HG03432 (cell line): ENCODE results near the gene AQP12B.
"Not testable (repeated sequence)": the region's sequence is repeated elsewhere in the genome, so short reads cannot be mapped to it uniquely, and the experiment has no call there.

Experiments used
- ATAC-seq: cut with Tn5 transposase; IDR thresholded peaks from one replicate; pipeline ENCODE4 v1.9.1; 2021; ENCODE audit warnings: mild to moderate bottlenecking, moderate library complexity; ENCODE audit not compliant: unreplicated experiment

Gene AQP12B

DNA sequence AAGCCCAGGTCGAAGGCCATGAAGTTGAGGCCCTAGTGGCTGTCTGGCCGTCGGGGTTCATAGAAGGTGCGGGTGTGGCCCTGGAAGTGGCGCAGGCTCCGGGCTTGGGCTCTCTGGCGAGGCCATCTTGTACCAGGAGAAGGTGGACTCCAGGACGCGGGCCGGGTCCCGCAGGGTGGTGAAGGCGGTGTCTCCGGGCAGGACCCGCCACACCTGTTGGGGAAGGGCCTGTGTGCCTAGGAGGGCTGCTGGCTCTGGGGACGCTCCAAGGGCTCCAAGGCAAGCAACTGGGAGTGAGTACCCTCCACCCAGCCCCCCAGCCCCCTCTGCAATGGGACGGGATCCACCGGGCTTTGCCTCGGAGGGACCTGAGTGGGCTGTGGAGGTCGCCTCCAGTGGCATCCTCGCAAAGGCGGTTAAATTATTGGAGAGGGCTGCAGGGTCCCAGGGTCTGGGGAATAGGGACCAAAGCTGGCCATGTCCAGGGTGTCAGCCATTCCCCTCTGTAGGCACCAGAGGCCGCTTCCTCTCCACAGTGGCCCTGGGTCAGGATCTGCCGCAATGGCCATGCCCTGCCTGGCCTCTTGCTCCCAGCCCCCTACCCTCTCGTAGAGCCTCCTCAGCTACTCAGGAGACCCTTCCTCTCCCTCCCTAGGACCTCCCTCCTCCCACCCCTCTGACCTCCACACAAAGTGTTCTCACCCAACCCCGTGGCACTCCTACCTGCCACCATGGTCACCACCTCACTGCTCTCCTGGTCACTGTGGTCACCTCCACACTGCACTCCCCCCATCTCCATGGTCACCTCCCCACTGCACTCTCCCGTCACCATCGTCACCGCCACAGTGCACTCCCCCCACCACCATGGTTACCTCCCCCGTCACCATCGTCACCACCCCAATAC is 19.3 kb upstream of the AQP12B start:
- no peak for ATAC-seq

GRCh38 chr2:240701091-240701735 is 18.5 kb upstream of the AQP12B start:
- no peak for ATAC-seq

DNA sequence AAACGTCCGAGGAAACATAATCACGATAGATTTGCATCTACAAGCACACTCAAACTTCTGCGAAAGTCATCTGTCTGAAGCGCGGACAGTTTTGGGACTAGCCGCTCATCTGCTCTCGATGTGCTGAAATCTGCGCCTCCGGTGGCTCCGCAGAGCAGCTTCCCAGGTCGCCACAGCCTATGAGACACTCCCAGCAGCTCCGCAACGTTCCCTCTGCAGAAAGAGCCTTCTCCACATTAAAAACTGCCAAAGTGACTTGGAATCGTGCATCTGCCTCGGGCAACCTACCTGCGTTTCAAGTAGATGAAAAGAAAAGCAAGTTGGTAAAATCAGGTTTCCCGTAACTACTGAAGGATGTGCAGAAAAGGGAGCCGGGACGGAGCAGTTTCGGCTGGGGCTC is 17.9 kb upstream of the AQP12B start:
- not testable (repeated sequence) for ATAC-seq

DNA sequence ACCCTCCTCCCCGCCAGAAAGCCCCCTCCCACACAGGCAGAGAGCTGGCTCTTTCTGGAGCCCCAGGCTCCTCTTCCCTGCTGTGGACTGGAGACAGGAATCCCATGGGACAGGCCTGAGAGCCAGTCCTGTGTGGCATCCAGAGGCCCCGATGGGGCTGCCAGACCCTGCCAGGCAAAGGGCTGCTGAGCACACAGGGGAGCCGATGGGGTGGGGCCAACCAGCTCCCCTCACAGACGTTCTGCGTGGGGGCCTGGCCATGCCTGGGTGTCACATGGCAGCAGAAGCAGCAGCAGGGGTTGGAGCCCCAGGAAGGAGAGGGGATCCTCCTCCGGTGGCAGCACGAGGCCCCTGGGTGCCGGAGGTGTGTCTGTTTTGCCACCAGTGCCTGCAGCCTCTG is 17.1 kb upstream of the AQP12B start:
- ATAC-seq, result not testable (repeated sequence)

- not testable (repeated sequence) for ATAC-seq
Measured at GRCh38 chr2:240698852-240699561, 16.3 kb upstream of the AQP12B start.

- not testable (repeated sequence) for ATAC-seq
Measured at GRCh38 chr2:240696469-240696868, 13.8 kb upstream of the AQP12B start.

GRCh38 chr2:240695593-240695992 is 12.9 kb upstream of the AQP12B start:
- not testable (repeated sequence) for ATAC-seq

DNA sequence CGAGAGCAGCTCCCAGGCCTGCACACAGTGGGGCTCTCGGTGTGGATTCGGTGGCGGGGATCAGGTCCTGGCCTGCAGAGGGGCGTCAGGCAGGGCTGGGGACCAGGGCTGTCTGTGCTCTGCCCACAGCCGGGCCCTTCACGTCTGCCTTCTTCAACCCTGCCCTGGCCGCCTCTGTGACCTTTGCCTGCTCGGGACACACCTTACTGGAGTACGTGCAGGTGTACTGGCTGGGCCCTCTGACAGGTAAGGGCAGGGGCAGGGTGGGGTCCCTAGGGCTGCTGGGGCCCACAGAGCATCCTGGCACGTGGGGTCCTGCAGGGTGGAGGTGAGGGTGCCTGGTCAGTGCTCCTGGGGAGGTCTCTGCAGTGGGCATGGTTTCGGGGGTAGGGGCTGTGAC is 11.6 kb upstream of the AQP12B start:
- ATAC-seq, result not testable (repeated sequence)

- ATAC-seq, result not testable (repeated sequence)
Measured at GRCh38 chr2:240692583-240693561, 10.2 kb upstream of the AQP12B start.

DNA sequence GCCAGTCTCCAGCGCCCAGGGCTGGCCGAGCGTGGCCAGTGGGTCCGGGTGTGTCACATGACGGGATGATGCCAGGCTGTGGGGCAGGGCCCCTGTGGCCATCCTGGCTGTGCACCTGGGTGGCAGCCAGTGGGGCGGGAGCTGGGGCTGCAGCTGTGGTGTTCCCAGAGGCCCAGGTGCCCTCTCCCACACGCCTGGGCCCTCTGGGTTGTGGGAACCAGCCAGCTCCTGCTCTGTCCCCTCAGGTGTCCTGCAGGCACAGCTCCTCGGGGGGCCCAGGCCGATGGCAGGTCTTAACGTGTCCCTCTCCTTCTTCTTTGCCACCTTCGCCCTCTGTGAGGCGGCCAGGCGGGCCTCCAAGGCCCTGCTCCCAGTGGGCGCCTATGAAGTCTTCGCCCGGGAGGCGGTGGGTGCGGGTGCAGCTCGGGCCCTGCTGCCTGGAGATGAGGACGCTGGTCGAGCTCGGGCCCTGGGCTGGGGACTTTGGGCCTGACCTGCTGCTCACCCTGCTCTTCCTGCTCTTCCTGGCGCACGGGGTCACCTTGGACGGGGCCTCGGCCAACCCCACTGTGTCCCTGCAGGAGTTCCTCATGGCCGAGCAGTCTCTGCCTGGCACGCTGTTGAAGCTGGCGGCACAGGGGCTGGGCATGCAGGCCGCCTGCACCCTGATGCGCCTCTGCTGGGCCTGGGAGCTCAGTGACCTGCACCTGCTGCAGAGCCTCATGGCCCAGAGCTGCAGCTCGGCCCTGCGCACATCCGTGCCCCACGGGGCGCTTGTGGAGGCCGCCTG is 9.1 kb upstream of the AQP12B start, which contains the start of gene AQP12A:
AQP12A (plus strand) TSS at position 236 of the 790 bp plus-strand sequence; CDS start at position 284, 48 bp downstream.
- ATAC-seq, result not testable (repeated sequence)

GRCh38 chr2:240691075-240691427 is 8.4 kb upstream of the AQP12B start:
- not testable (repeated sequence) for ATAC-seq

DNA sequence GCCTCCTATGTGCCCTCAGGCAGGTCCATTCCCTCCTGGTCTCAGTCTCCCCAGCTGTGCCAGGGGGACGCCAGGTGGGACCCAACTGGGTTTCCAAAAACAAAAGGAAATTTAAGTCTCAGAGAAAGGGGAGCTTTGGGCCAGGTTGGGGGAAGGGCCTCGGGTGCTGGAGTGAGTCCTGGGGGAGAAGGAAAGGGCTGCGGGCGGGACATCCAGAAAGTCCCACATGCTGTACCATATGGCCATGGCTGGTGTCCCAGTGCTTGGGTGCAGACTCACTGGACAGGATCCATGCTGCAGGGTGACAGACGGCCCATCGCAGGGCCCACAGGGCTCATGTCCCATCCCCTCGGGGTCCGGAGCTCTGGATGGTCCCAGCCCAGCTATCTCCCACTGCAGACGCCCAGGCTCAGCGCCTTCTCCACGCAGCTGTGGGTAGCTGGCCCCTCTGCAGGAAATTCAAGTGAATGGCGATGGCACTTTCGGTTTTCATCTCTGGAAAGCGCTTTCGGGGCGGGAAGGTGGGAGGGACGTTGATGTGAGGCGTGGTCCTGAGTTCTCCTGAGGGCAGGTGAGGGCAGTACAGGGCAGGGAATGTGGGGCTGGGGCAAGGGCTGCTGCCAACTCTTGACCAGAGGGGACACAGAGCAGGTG is 7.9 kb upstream of the AQP12B start:
- ATAC-seq, result not testable (repeated sequence)

- ATAC-seq, result no peak
Measured at GRCh38 chr2:240689975-240690374, 7.3 kb upstream of the AQP12B start.

DNA sequence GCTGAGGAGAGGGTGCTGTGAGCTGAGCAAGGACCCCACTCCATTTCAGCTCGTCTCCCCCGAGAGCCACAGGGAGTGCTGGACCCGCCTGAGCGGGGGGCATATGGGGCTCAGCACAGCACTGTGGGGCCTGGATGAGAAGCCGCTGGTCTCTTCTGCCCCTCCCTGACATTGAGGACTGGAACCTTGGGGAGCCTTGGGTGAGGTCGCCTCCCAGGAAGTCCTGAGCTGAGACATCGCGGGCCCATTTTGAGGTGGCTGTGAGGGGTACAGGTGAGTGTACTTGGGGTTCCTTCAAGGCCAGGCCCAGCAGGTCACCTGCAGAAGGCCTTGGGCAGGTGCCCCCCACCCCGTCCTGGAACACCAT is 5.9 kb upstream of the AQP12B start:
- no peak for ATAC-seq

GRCh38 chr2:240687741-240688552 is 5.3 kb upstream of the AQP12B start:
- no peak for ATAC-seq

GRCh38 chr2:240687045-240687740 is 4.5 kb upstream of the AQP12B start:
- no peak for ATAC-seq

GRCh38 chr2:240686460-240686859 is 3.8 kb upstream of the AQP12B start:
- no peak for ATAC-seq
